SJCRH30 (cell line): ENCODE measurements around the gene ZNF862. TPM values are rescaled to one million over a fixed set of nuclear protein-coding genes. Genes with fewer than 3 reads are reported as not detected.
A peak's percentile ranks its signal among the peaks of the same experiment; 100 is the strongest.

Experiments used
- DNase-seq, 2 experiments: peaks; one replicate each; pipeline ENCODE4 v3.0.0-alpha.2; 2015 to 2020
- H3K27ac ChIP-seq: fragments of 250-450 bp; sonication (Bioruptor Pico); 2 replicates; pipeline ENCODE4 v1.5.1; 2020; ENCODE audit warnings: mild to moderate bottlenecking, moderate library complexity
- H3K27me3 ChIP-seq: fragments of 250-450 bp; sonication (Bioruptor Pico); 2 replicates; pipeline ENCODE4 v1.5.1; 2020; ENCODE audit warnings: mild to moderate bottlenecking, moderate library complexity
- H3K36me3 ChIP-seq: fragments of 250-450 bp; sonication (Bioruptor Pico); 2 replicates; pipeline ENCODE4 v1.5.1; 2020; ENCODE audit warnings: mild to moderate bottlenecking, moderate library complexity
- H3K4me1 ChIP-seq: fragments of 250-450 bp; sonication (Bioruptor Pico); 2 replicates; pipeline ENCODE4 v1.5.1; 2020; ENCODE audit warnings: mild to moderate bottlenecking, moderate library complexity
- H3K4me3 ChIP-seq: fragments of 250-450 bp; sonication (Bioruptor Pico); 2 replicates; pipeline ENCODE4 v1.5.1; 2020; ENCODE audit warnings: mild to moderate bottlenecking, moderate library complexity
- H3K9me3 ChIP-seq: fragments of 250-450 bp; sonication (Bioruptor Pico); replicated peaks from 2 replicates; pipeline ENCODE4 v1.5.1; 2020; ENCODE audit warnings: mild to moderate bottlenecking, moderate library complexity
- total RNA-seq: library from RNA; depleted of rRNA; stranded (reverse); fragments of >200 nt; shearing (Covaris generic); gene quantifications from 2 replicates; pipeline ENCODE4 v1.2.3, GENCODE V29; 2014

Gene ZNF862
- total RNA-seq, 1 experiment from 2014 or later, result 1.0 TPM

- Histone ChIP-seq H3K4me1 (no peaks in the 10 kb centered on the region; the same call in 1 of the 2 replicates), H3K9me3 (no peaks in the 10 kb centered on the region), H3K27ac (no peak overlapping the region), H3K36me3 (no peaks in the 10 kb centered on the region), H3K27me3 (peaks cover 36% of the 10 kb centered on the region), H3K4me3 (no peak overlapping the region)
- DNase-seq, result no peak
Measured at GRCh38 chr7:149817301-149817771, 20.8 kb upstream of the ZNF862 start.

DNA sequence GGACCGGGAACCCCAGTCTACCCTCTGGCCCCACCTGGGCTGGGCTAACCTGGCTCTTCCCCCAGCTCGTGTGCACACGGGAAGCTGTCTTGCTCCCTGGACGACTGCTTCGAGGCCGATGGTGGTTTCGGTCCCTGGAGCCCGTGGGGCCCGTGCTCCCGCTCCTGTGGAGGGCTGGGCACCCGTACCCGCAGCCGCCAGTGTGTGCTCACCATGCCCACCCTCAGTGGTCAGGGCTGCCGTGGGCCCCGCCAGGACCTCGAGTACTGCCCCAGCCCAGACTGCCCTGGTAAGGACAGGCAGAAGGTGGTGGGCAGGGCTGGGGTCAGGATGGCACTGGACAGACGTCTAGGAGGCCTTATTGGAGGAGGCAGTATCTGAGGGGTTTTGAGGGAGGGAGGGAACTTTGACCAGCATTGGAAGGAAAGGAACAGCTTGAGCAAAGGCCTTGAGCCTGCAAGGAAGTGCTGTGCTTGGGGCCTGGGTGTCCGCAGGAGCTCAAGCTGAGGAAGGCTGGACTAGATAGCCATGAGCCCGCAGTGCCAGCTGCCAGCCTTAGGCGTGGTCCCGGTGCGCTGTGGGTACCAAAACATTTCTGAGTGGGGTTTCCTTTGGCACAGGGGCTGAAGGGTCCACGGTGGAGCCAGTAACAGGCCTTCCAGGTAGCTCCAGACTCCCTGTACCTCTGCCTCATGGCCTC lies 20.2 kb upstream of the ZNF862 start:
- Histone ChIP-seq H3K4me1 (peaks cover 2% of the 10 kb centered on the region), H3K4me3 (no peak overlapping the region), H3K27ac (no peak overlapping the region), H3K9me3 (no peaks in the 10 kb centered on the region), H3K36me3 (no peaks in the 10 kb centered on the region), H3K27me3 (peaks cover 37% of the 10 kb centered on the region)
- no peak for DNase-seq

DNA sequence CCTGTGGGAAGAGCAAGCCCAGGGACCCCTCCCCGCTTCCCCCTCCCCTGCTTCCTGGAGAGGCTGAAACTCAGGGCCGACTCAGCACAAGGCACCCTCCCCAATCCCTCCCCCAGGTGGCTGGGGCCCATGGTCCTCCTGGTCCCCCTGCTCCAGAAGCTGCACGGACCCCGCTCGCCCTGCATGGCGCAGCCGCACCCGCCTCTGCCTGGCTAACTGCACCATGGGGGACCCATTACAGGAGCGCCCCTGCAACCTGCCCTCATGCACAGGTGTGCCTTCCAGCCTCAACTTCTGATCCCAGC lies 19.7 kb upstream of the ZNF862 start:
- no peaks in the 10 kb centered on the region for H3K36me3 ChIP-seq
- DNase-seq, result no peak
- no peak overlapping the region for H3K27ac ChIP-seq
- no peaks in the 10 kb centered on the region for H3K9me3 ChIP-seq
- no peak overlapping the region for H3K4me3 ChIP-seq
- H3K4me1 ChIP-seq, result peaks cover 5% of the 10 kb centered on the region
- H3K27me3 ChIP-seq, result peaks cover 40% of the 10 kb centered on the region

DNA sequence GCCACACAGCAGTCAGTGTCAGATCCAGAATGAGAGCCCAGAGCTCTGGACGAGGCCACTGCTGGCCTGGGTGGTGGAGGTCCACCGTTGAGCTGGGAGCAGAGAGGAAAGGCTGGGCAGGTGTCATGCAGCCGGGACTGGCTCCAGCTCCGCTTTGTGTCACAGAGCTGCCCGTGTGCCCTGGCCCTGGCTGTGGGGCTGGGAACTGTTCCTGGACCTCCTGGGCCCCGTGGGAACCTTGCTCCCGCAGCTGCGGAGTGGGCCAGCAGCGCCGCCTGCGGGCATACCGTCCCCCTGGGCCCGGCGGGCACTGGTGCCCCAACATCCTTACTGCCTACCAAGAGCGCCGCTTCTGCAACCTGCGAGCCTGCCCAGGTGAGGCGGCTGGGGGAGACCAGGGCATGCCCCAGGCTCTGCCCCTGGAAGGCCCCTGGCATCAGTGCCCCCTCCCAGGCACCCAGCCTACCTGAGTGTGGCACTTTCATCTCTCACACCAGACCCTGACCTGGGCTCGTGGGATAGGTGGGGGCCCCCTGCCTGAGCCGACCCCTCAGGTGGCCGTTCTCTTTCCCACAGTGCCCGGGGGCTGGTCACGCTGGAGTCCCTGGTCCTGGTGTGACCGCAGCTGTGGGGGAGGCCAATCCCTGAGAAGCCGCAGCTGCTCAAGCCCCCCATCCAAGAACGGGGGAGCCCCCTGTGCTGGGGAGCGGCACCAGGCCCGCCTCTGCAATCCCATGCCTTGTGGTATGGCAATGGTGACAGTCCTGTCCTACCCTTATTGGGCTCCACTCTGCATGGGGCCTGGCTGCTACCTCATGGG lies 18.8 kb upstream of the ZNF862 start:
- DNase-seq, result no peak
- no peaks in the 10 kb centered on the region for H3K9me3 ChIP-seq
- H3K27me3 ChIP-seq, result peaks cover 40% of the 10 kb centered on the region
- peaks cover 5% of the 10 kb centered on the region for H3K4me1 ChIP-seq
- H3K36me3 ChIP-seq, result no peaks in the 10 kb centered on the region
- no peak overlapping the region for H3K4me3 ChIP-seq
- no peak overlapping the region for H3K27ac ChIP-seq

GRCh38 chr7:149819961-149820340 lies 18.2 kb upstream of the ZNF862 start:
- Histone ChIP-seq H3K27me3 (peaks cover 37% of the 10 kb centered on the region), H3K9me3 (no peaks in the 10 kb centered on the region), H3K4me1 (peaks cover 5% of the 10 kb centered on the region), H3K36me3 (no peaks in the 10 kb centered on the region), H3K4me3 (no peak overlapping the region), H3K27ac (no peak overlapping the region)
- DNase-seq, result no peak

GRCh38 chr7:149820622-149821190 lies 17.5 kb upstream of the ZNF862 start:
- DNase-seq, result no peak
- no peaks in the 10 kb centered on the region for H3K9me3 ChIP-seq
- H3K27ac ChIP-seq, result no peak overlapping the region
- peaks cover 5% of the 10 kb centered on the region for H3K4me1 ChIP-seq
- H3K4me3 ChIP-seq, result no peak overlapping the region
- peaks cover 30% of the 10 kb centered on the region for H3K27me3 ChIP-seq
- H3K36me3 ChIP-seq, result no peaks in the 10 kb centered on the region

- peaks cover 5% of the 10 kb centered on the region for H3K4me1 ChIP-seq
- no peak for DNase-seq
- H3K36me3 ChIP-seq, result no peaks in the 10 kb centered on the region
- H3K27me3 ChIP-seq, result peaks cover 30% of the 10 kb centered on the region
- no peak overlapping the region for H3K4me3 ChIP-seq
- no peak overlapping the region for H3K27ac ChIP-seq
- H3K9me3 ChIP-seq, result no peaks in the 10 kb centered on the region
Measured at GRCh38 chr7:149821191-149822148, 16.7 kb upstream of the ZNF862 start.

DNA sequence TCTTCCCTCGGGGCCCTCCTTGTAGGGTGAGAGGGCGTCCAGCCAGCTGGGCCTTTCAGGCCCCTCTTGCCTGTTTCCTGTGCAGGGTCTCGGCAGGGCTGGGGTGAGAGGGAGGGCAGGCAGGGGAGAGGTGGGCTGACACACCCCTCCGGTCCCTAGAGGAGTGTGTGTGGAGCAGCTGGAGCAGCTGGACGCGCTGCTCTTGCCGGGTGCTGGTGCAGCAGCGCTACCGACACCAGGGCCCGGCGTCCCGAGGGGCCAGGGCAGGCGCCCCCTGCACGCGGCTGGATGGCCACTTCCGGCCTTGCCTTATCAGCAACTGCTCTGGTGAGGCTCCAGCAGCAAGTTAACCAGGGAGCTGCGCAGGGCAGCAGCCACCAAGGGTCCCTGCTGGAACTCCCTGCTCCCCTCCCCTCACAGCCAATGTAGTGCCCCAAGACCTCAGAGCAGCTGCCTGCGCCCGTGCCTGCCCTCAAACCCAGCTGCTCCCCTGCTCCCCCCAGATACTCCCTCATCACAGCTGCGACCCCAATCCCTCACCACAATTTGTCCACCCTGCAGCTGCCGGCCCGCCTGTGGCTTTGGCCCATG lies 15.7 kb upstream of the ZNF862 start:
- Histone ChIP-seq H3K36me3 (no peaks in the 10 kb centered on the region), H3K4me3 (no peak overlapping the region), H3K9me3 (no peaks in the 10 kb centered on the region), H3K27ac (no peak overlapping the region; the same call in 1 of the 2 replicates), H3K27me3 (peaks cover 24% of the 10 kb centered on the region), H3K4me1 (peaks cover 5% of the 10 kb centered on the region)
- peak; percentile 74 for DNase-seq

- H3K4me1 ChIP-seq, result peaks cover 5% of the 10 kb centered on the region
- H3K9me3 ChIP-seq, result no peaks in the 10 kb centered on the region
- no peak for DNase-seq
- H3K27me3 ChIP-seq, result peaks cover 24% of the 10 kb centered on the region
- H3K27ac ChIP-seq, result no peak overlapping the region
- no peak overlapping the region for H3K4me3 ChIP-seq
- H3K36me3 ChIP-seq, result no peaks in the 10 kb centered on the region
Measured at GRCh38 chr7:149823191-149823630, 15.0 kb upstream of the ZNF862 start.

GRCh38 chr7:149823631-149824199 lies 14.5 kb upstream of the ZNF862 start:
- peaks cover 5% of the 10 kb centered on the region for H3K4me1 ChIP-seq
- no peak overlapping the region for H3K27ac ChIP-seq
- no peaks in the 10 kb centered on the region for H3K36me3 ChIP-seq
- peaks cover 28% of the 10 kb centered on the region for H3K27me3 ChIP-seq
- DNase-seq, result no peak
- H3K4me3 ChIP-seq, result no peak overlapping the region
- H3K9me3 ChIP-seq, result no peaks in the 10 kb centered on the region

GRCh38 chr7:149824301-149824741 lies 13.9 kb upstream of the ZNF862 start:
- H3K27me3 ChIP-seq, result peaks cover 28% of the 10 kb centered on the region
- no peak for DNase-seq
- no peaks in the 10 kb centered on the region for H3K9me3 ChIP-seq
- no peak overlapping the region for H3K4me3 ChIP-seq
- H3K4me1 ChIP-seq, result peaks cover 5% of the 10 kb centered on the region
- no peak overlapping the region for H3K27ac ChIP-seq
- H3K36me3 ChIP-seq, result no peaks in the 10 kb centered on the region

DNA sequence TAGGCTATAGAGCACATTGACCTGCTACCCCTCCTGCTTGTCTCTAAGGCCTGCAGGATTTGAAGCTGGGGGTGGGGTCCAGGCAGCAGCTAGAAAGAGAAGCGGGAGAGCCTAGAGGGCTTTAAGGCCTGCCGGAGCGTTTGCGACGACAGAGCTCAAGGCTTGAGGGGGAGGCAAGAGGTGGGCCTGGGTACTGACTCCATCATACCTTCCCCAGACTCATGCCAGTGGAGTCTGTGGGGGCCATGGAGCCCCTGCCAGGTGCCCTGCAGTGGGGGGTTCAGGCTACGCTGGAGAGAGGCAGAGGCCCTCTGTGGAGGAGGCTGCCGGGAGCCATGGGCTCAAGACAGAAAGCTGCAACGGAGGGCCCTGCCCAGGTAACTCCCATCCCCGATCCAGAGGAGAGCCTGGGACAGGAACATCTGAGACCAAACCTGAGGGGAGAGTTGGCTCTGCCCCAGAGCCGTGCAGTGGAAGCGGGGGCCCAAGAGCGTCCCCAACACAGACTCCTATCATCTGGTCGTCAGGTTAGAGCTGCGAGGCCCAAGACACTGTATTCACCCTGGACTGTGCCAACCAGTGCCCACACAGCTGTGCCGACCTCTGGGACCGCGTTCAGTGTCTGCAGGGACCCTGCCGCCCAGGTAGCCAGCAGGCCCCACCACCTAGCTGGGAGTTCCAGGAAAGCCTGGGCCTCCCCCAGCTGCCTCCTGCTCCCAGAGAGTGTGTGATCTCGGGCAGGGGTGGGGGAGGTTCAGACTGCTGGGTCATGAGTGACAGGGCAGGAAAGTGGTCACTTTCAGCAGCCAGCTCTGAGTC lies 13.2 kb upstream of the ZNF862 start:
- Histone ChIP-seq H3K27me3 (peaks cover 22% of the 10 kb centered on the region), H3K4me1 (peaks cover 5% of the 10 kb centered on the region), H3K4me3 (no peak overlapping the region), H3K36me3 (no peaks in the 10 kb centered on the region), H3K9me3 (no peaks in the 10 kb centered on the region), H3K27ac (no peak overlapping the region)
- no peak for DNase-seq
